Mesenchymal stem cell (in vitro differentiated cells and primary cell): ENCODE results near the gene ZNF785.

ENCODE experiments used
- DNase-seq: peaks from one replicate; pipeline ENCODE4 v3.0.0-alpha.2; 2013
- H2AFZ ChIP-seq: one replicate; pipeline ENCODE4 v1.6.1; 2013; ENCODE audit warnings: low read depth, mild to moderate bottlenecking, control low read depth, inconsistent platforms, low read length, moderate library complexity
- H2AK5ac ChIP-seq: 2 replicates; pipeline ENCODE4 v1.6.1; 2013; ENCODE audit warnings: low read length, moderate library complexity, mild to moderate bottlenecking, inconsistent platforms; ENCODE audit not compliant: severe bottlenecking
- H2BK120ac ChIP-seq: one replicate; pipeline ENCODE4 v1.6.1; 2013; ENCODE audit warnings: low read depth, mild to moderate bottlenecking, inconsistent platforms, low read length, moderate library complexity
- H2BK12ac ChIP-seq, 2 experiments: one replicate each; pipeline ENCODE4 v1.6.1; 2013; ENCODE audit warnings: inconsistent platforms in 2 of 2, low read length in 2 of 2, mild to moderate bottlenecking in 2 of 2, moderate library complexity in 2 of 2, control low read depth in 1 of 2
- H2BK15ac ChIP-seq: one replicate; pipeline ENCODE4 v1.6.1; 2013; ENCODE audit warnings: mild to moderate bottlenecking, low read depth, inconsistent platforms; ENCODE audit not compliant: poor library complexity, severe bottlenecking
- H2BK5ac ChIP-seq: 2 replicates; pipeline ENCODE4 v1.6.1; 2013; ENCODE audit warnings: low read depth, mild to moderate bottlenecking, low read length, control low read depth, inconsistent platforms; ENCODE audit not compliant: poor library complexity, severe bottlenecking
- H3K14ac ChIP-seq, 2 experiments: one replicate each; pipeline ENCODE4 v1.6.1; 2013; ENCODE audit warnings: inconsistent platforms in 2 of 2, low read length in 2 of 2, control low read depth in 1 of 2, mild to moderate bottlenecking in 1 of 2, moderate library complexity in 1 of 2
- H3K18ac ChIP-seq, 2 experiments: one replicate each; pipeline ENCODE4 v1.6.1; 2013; ENCODE audit warnings: inconsistent platforms in 2 of 2, low read length in 2 of 2, control low read depth in 1 of 2, low read depth in 1 of 2, mild to moderate bottlenecking in 1 of 2
- H3K23ac ChIP-seq, 2 experiments: one replicate each; pipeline ENCODE4 v1.6.1; 2013; ENCODE audit warnings: inconsistent platforms in 2 of 2, low read length in 2 of 2, mild to moderate bottlenecking in 2 of 2, moderate library complexity in 2 of 2, control low read depth in 1 of 2
- H3K27ac ChIP-seq: 2 replicates; pipeline ENCODE4 v1.5.1; 2013; ENCODE audit warnings: mild to moderate bottlenecking, moderate library complexity, low read length, control low read depth, inconsistent platforms; ENCODE audit not compliant: poor library complexity, severe bottlenecking
- H3K27me3 ChIP-seq, 2 experiments: 2 replicates each; pipeline versions ENCODE4 v1.6.1 to v1.7.0; 2013; ENCODE audit warnings: low read length in 2 of 2, mild to moderate bottlenecking in 2 of 2, moderate library complexity in 2 of 2, control low read depth in 1 of 2, inconsistent platforms in 1 of 2; ENCODE audit not compliant: control insufficient read depth in 1 of 2, insufficient read depth in 1 of 2
- H3K36me3 ChIP-seq, 2 experiments: 2 replicates each; pipeline versions ENCODE4 v1.6.1 to v1.7.0; 2013; ENCODE audit warnings: low read length in 2 of 2, control low read depth in 1 of 2, inconsistent platforms in 1 of 2, low read depth in 1 of 2, mild to moderate bottlenecking in 1 of 2; ENCODE audit not compliant: insufficient read depth in 2 of 2, control insufficient read depth in 1 of 2
- H3K4ac ChIP-seq, 2 experiments: one replicate each; pipeline ENCODE4 v1.6.1; 2013; ENCODE audit warnings: inconsistent platforms in 2 of 2, low read length in 2 of 2, mild to moderate bottlenecking in 2 of 2, moderate library complexity in 2 of 2, control low read depth in 1 of 2, low read depth in 1 of 2
- H3K4me1 ChIP-seq: 2 replicates; pipeline ENCODE4 v1.6.1; 2013; ENCODE audit warnings: low read depth, low read length, control low read depth; ENCODE audit not compliant: control insufficient read depth, insufficient read depth
- H3K4me2 ChIP-seq: 2 replicates; pipeline ENCODE4 v1.6.1; 2013; ENCODE audit warnings: low read length, mild to moderate bottlenecking, inconsistent platforms; ENCODE audit not compliant: poor library complexity, severe bottlenecking
- H3K4me3 ChIP-seq, 2 experiments: 2 replicates each; pipeline versions ENCODE4 v1.5.1 to v1.7.0; 2013; ENCODE audit warnings: low read length in 2 of 2, mild to moderate bottlenecking in 2 of 2, control low read depth in 1 of 2, low read depth in 1 of 2; ENCODE audit not compliant: insufficient read depth in 1 of 2
- H3K79me1 ChIP-seq: replicated peaks from 2 replicates; pipeline ENCODE4 v1.6.1; 2013; ENCODE audit warnings: mild to moderate bottlenecking, control low read depth, low read length, inconsistent platforms; ENCODE audit not compliant: poor library complexity, severe bottlenecking
- H3K9ac ChIP-seq: 2 replicates; pipeline ENCODE4 v1.7.0; 2013; ENCODE audit warnings: mild to moderate bottlenecking, low read length, moderate library complexity
- H3K9me3 ChIP-seq: 2 replicates; pipeline ENCODE4 v1.7.0; 2013; ENCODE audit warnings: mild to moderate bottlenecking, low read length; ENCODE audit not compliant: control insufficient read depth
- H4K8ac ChIP-seq: one replicate; pipeline ENCODE4 v1.6.1; 2013; ENCODE audit warnings: inconsistent platforms, mild to moderate bottlenecking, low read length, moderate library complexity
- H4K91ac ChIP-seq: one replicate; pipeline ENCODE4 v1.6.1; 2013; ENCODE audit warnings: mild to moderate bottlenecking, low read length, inconsistent platforms
- WGBS: methylation state at CpG from one replicate; pipeline ENCODE4 v1.1.7; 2013; ENCODE audit warnings: mixed read lengths; 5-methylcytosine and 5-hydroxymethylcytosine counted together

Gene ZNF785

GRCh38 chr16:30551781-30552180 lies 33.7 kb downstream of the ZNF785 start:
- H2BK15ac ChIP-seq: no peak overlapping the region
- no peak overlapping the region for H3K27ac ChIP-seq
- no peaks in the 10 kb centered on the region for H3K27me3 ChIP-seq
- H3K18ac ChIP-seq: no peak overlapping the region
- H3K23ac ChIP-seq: no peak overlapping the region
- H2BK12ac ChIP-seq: no peak overlapping the region
- 51% methylated on average over 3 of the region's 3 CpGs for WGBS
- H2BK5ac ChIP-seq: no peak overlapping the region
- no peak overlapping the region for H4K91ac ChIP-seq
- no peak overlapping the region for H3K4me2 ChIP-seq
- no peak for DNase-seq
- H2AFZ ChIP-seq: no peak overlapping the region
- H2BK120ac ChIP-seq: no peak overlapping the region
- H3K36me3 ChIP-seq: peaks cover 27 to 30% of the 10 kb centered on the region in 2 experiments
- no peak overlapping the region for H4K8ac ChIP-seq
- H3K4me1 ChIP-seq: peaks cover 5% of the 10 kb centered on the region
- H2AK5ac ChIP-seq: no peak overlapping the region
- H3K9ac ChIP-seq: no peak overlapping the region
- H3K9me3 ChIP-seq: no peaks in the 10 kb centered on the region
- no peak overlapping the region for H3K4ac ChIP-seq
- H3K4me3 ChIP-seq: no peak overlapping the region
- peaks cover 24% of the 10 kb centered on the region for H3K79me1 ChIP-seq
- no peak overlapping the region for H3K14ac ChIP-seq

GRCh38 chr16:30548416-30549253 lies 36.9 kb downstream of the ZNF785 start:
- no peak overlapping the region for H4K8ac ChIP-seq
- H3K4ac ChIP-seq: no peak overlapping the region
- H3K36me3 ChIP-seq: peaks cover 9 to 11% of the 10 kb centered on the region in 2 experiments
- no peaks in the 10 kb centered on the region for H3K9me3 ChIP-seq
- peak overlapping the region; percentile 23 to 66 for H3K18ac ChIP-seq
- H3K4me2 ChIP-seq: no peak overlapping the region
- peak overlapping the region in 1 of 2 experiments; percentile 45 for H2BK12ac ChIP-seq
- no peak overlapping the region for H2BK15ac ChIP-seq
- H3K14ac ChIP-seq: peak overlapping the region in 1 of 2 experiments; percentile 59
- no peak overlapping the region for H3K9ac ChIP-seq
- H3K27me3 ChIP-seq: no peaks in the 10 kb centered on the region
- H2AFZ ChIP-seq: no peak overlapping the region
- H3K79me1 ChIP-seq: peaks cover 12% of the 10 kb centered on the region
- no peak for DNase-seq
- no peak overlapping the region for H3K27ac ChIP-seq
- H3K23ac ChIP-seq: no peak overlapping the region
- H2BK5ac ChIP-seq: no peak overlapping the region
- no peak overlapping the region for H2BK120ac ChIP-seq
- H3K4me1 ChIP-seq: peaks cover 5% of the 10 kb centered on the region
- H4K91ac ChIP-seq: no peak overlapping the region
- 75% methylated on average over 8 of the region's 8 CpGs for WGBS
- peak overlapping the region; percentile 21 for H2AK5ac ChIP-seq
- no peak overlapping the region for H3K4me3 ChIP-seq

- Histone ChIP-seq H3K9ac (no peak overlapping the region), H3K14ac (no peak overlapping the region)
- WGBS: 92% methylated on average over 8 of the region's 8 CpGs
Observed at GRCh38 chr16:30546115-30546514, 39.4 kb downstream of the ZNF785 start.

GRCh38 chr16:30543067-30543466 lies 42.4 kb downstream of the ZNF785 start:
- H3K4me2 ChIP-seq: no peak overlapping the region
- no peaks in the 10 kb centered on the region for H3K27me3 ChIP-seq
- H3K27ac ChIP-seq: no peak overlapping the region

More at GRCh38 chr16:30546115-30546514, 39.4 kb downstream of the ZNF785 start:
- Histone ChIP-seq H4K8ac (no peak overlapping the region), H3K27me3 (no peaks in the 10 kb centered on the region), H2AFZ (no peak overlapping the region), H3K4me2 (no peak overlapping the region), H3K9me3 (no peaks in the 10 kb centered on the region), H2BK5ac (no peak overlapping the region), H3K4me3 (no peak overlapping the region), H3K23ac (no peak overlapping the region), H3K4ac (no peak overlapping the region), H3K27ac (no peak overlapping the region), H2AK5ac (no peak overlapping the region), H3K18ac (no peak overlapping the region), H3K36me3 (no peaks in the 10 kb centered on the region), H3K79me1 (peaks cover under 1% of the 10 kb centered on the region), H2BK15ac (no peak overlapping the region), H3K4me1 (peaks cover 9% of the 10 kb centered on the region), H2BK120ac (no peak overlapping the region), H4K91ac (no peak overlapping the region), H2BK12ac (no peak overlapping the region)
- DNase-seq: no peak

More at GRCh38 chr16:30543067-30543466, 42.4 kb downstream of the ZNF785 start:
- no peak overlapping the region for H3K4ac ChIP-seq
- no peaks in the 10 kb centered on the region for H3K9me3 ChIP-seq
- no peak overlapping the region for H2BK120ac ChIP-seq
- peak overlapping the region in 1 of 2 experiments; percentile 38 for H2BK12ac ChIP-seq
- H3K79me1 ChIP-seq: no peaks in the 10 kb centered on the region
- no peak for DNase-seq
- no peak overlapping the region for H2AK5ac ChIP-seq
- H2AFZ ChIP-seq: no peak overlapping the region
- H4K91ac ChIP-seq: no peak overlapping the region
- peaks cover 6% of the 10 kb centered on the region for H3K4me1 ChIP-seq
- no peak overlapping the region for H2BK5ac ChIP-seq
- H3K18ac ChIP-seq: no peak overlapping the region
- H3K36me3 ChIP-seq: no peaks in the 10 kb centered on the region
- WGBS: 91% methylated on average over 5 of the region's 5 CpGs
- H3K23ac ChIP-seq: no peak overlapping the region
- H2BK15ac ChIP-seq: no peak overlapping the region
- no peak overlapping the region for H3K4me3 ChIP-seq
- no peak overlapping the region for H4K8ac ChIP-seq
- no peak overlapping the region for H3K14ac ChIP-seq
- H3K9ac ChIP-seq: no peak overlapping the region
